Prostate gland (tissue), 2 donors: ENCODE data around the gene C17orf114.

Experiments used
- POLR2A ChIP-seq: fragments of 450-650 bp; IDR thresholded peaks from one replicate; pipeline ENCODE4 v1.6.1; 2016; ENCODE audit warnings: antibody characterized with exemption, mild to moderate bottlenecking
- POLR2AphosphoS5 ChIP-seq: sonication (generic); formaldehyde crosslinking; IDR thresholded peaks from one replicate; pipeline ENCODE4 v1.6.1; 2017; ENCODE audit warnings: antibody characterized with exemption
- TF ChIP-seq, protein P1 (sequence below), 4 experiments: fragments of 200-600 bp in 2 of 4; fragments of 450-650 bp in 2 of 4; sonication (generic) in 2 of 4; IDR thresholded peaks; 1 replicate in 3 of 4; 2 replicates in 1 of 4; pipeline ENCODE4 v1.5.1; 2016 to 2019; ENCODE audit warnings: antibody characterized with exemption in 4 of 4, mild to moderate bottlenecking in 2 of 4, moderate library complexity in 2 of 4

DNA sequence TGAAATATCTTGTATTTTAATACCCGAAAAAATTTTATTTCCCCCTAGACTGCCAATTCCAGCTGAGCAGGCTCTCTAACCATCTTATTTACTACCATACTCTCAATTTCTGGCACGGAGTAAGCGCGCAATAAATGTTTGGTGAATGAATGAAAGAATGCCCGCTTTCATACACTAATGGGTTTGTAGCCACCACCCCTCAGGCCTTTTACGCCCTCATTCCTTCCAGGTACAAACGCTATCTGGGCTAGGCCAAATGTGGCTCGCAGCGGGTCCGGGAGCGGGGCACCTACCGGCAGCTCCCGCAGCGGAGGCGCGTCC is 4.3 kb upstream of the C17orf114 start:
- TF ChIP-seq, protein P1, sequence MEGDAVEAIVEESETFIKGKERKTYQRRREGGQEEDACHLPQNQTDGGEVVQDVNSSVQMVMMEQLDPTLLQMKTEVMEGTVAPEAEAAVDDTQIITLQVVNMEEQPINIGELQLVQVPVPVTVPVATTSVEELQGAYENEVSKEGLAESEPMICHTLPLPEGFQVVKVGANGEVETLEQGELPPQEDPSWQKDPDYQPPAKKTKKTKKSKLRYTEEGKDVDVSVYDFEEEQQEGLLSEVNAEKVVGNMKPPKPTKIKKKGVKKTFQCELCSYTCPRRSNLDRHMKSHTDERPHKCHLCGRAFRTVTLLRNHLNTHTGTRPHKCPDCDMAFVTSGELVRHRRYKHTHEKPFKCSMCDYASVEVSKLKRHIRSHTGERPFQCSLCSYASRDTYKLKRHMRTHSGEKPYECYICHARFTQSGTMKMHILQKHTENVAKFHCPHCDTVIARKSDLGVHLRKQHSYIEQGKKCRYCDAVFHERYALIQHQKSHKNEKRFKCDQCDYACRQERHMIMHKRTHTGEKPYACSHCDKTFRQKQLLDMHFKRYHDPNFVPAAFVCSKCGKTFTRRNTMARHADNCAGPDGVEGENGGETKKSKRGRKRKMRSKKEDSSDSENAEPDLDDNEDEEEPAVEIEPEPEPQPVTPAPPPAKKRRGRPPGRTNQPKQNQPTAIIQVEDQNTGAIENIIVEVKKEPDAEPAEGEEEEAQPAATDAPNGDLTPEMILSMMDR (IDR thresholded peaks at IDR 0.05), result no peak
- TF ChIP-seq POLR2A, result no peak
- no peak for TF ChIP-seq POLR2AphosphoS5
